A549 treated with CORT108297 at 1 μM for 4 hours (cell line): ENCODE results near the gene PPIL1. TPM values are rescaled to one million over a fixed set of nuclear protein-coding genes. Genes with fewer than 3 reads are reported as not detected.

Experiments used
- total RNA-seq: library from RNA; stranded (reverse); fragments of 200-300 nt; extraction: Qiagen RNA extraction; gene quantifications from 5 replicates; pipeline ENCODE4 v1.2.3, GENCODE V29; 2022

Gene PPIL1
- 40.7 to 48.6 TPM (median 43.7 TPM) in 5 replicates for total RNA-seq

DNA sequence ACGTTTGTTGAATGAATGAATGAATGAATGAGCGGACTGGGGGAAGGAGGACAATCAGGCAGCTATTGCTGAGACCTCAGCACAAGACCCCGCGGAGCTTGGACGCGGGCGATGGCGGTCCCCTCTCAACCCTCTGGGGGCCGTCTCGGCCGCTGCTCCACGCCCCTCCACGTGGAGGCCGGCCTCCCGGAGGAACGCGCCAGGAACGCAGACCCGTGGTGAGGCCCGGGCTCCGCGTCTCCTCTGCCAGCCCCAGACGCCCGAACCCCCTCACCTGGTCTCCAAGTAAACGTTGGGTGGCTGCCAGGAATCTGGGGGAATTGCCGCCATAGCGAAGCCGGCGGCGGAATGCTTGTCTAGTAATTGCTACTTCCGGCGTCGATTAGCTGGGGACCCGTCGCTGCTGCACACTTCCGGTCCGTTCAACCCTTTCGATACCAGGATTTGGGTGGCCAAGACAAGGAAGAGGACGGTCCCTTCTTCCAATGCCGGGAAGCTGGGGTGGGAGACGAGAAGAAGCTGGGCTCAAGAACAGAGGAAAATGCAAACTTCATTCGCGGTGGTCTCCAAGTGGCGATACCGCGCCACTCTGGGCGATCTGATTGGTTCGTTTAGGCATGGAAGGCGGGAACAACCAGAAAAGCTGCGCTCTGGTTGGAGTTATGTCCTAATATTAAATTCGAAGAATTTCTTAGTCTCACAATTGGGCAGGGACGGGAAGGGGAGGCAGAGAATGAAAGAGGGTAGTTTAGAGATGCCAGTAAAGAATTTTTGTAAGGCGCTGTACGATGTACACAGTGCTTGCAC, at the start of gene PPIL1:
PPIL1 (minus strand) TSS at position 361 of the 807 bp plus-strand sequence; CDS start at position 330, 31 bp downstream.

DNA sequence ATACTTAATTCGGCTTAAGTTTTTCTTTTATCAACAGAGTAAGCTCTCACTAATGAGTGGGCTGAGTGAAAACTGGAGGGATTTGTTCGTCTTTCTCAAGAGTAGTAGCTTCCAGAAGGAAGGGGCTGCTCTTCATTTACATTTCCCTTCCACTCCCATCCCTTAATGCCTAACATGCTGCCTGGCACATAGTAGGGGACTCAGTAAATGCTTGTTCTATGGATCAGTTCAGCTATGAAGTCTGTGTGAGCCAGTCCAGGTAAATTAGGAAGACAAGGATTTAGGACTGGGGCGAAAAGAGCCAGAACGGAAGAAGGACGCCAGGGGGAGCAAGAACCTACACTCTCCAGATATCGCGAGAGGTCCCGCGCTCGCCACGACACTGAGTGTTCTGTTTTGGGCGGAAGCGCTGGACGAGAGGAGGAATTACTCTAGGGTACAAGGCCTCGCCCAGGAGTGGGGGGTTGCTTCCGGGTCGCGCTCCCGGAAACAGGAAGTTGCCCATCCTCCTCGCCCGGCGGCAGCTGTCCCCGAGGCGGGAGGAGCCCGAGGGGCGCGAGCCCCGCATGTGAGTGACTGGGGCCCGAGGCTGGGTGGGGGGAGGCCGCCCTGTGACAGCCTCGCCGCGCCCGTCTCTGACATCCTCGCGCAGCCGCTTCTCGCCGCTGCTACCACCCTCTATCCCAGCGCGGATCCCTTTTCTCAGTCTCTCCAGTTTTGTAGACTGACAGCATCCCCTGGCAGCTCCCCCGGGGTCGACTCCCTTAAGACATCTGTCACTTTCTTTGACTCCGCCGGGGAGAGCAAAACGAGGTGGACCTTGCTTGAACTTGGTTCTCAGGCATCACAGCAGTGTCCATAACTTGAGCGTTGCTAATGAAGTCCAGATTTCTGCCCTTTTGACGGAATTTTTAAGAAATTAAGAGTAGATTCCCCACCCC, 11.1 kb upstream of the PPIL1 start, which contains the start of gene C6orf89:
C6orf89 (plus strand) TSS at position 492 of the 941 bp plus-strand sequence. CDS start 13,493 bp downstream, outside the sequence.

GRCh38 chr6:36838896-36839748, 35.5 kb downstream of the PPIL1 start, which contains the start of gene CPNE5:
CPNE5 (minus strand) TSS chr6:36839444; CDS start chr6:36839377, 67 bp downstream.

Other genes with a start within 250 kb of the PPIL1 start
- 192 to 279 TPM (median 246 TPM) in 5 replicates for gene CDKN1A, start 196.1 kb downstream of the PPIL1 start, total RNA-seq
- 0.03 to 0.08 TPM (median 0.05 TPM) in 4 of 5 replicates, not detected in the other for gene RAB44, start 177.0 kb downstream of the PPIL1 start, total RNA-seq
- gene CPNE5, start 35.4 kb downstream of the PPIL1 start, total RNA-seq: 0.06 to 0.12 TPM (median 0.09 TPM) in 4 of 5 replicates, not detected in the other
- 14.8 to 18.8 TPM (median 16.5 TPM) in 5 replicates for gene C6orf89, start 11.1 kb upstream of the PPIL1 start, total RNA-seq
- gene PI16, start 79.9 kb upstream of the PPIL1 start, total RNA-seq: 0.06 TPM in 1 of 5 replicates, not detected in the others
- 109 to 143 TPM (median 138 TPM) in 5 replicates for gene MTCH1, start 111.4 kb upstream of the PPIL1 start, total RNA-seq
- gene FGD2, start 130.9 kb upstream of the PPIL1 start, total RNA-seq: not detected in 5 replicates